Lower lobe of right lung (tissue), 2 donors: Measurements from ENCODE around the gene PDE4D. TPM values are rescaled to one million over a fixed set of nuclear protein-coding genes. Genes with fewer than 3 reads are reported as not detected.

Source experiments
- ATAC-seq, 2 donors: fragments of 200-7000 bp; cut with Tn5 transposase; one replicate each; pipeline ENCODE4 v1.9.1; 2020 to 2022; ENCODE audit warnings: mild to moderate bottlenecking in 2 of 2, moderate library complexity in 2 of 2
- DNase-seq: peaks from one replicate; pipeline ENCODE4 v3.0.0-alpha.2; 2020
- H3K27ac ChIP-seq: fragments of 200-600 bp; one replicate; pipeline ENCODE4 v1.8.0; 2022
- H3K27me3 ChIP-seq: fragments of 200-600 bp; one replicate; pipeline ENCODE4 v1.8.0; 2022; ENCODE audit warnings: low read depth
- H3K36me3 ChIP-seq: fragments of 200-600 bp; one replicate; pipeline ENCODE4 v1.8.0; 2022; ENCODE audit warnings: mild to moderate bottlenecking
- H3K4me1 ChIP-seq: fragments of 200-600 bp; one replicate; pipeline ENCODE4 v1.8.0; 2022
- H3K4me3 ChIP-seq: fragments of 200-600 bp; one replicate; pipeline ENCODE4 v1.8.0; 2022; ENCODE audit warnings: mild to moderate bottlenecking
- H3K9me3 ChIP-seq: fragments of 200-600 bp; one replicate; pipeline ENCODE4 v1.8.0; 2022
- intact Hi-C: fragments of 100-400 bp; cut with DNase I; formaldehyde crosslinking; loops from one replicate; pipeline ENCODE4 v1.11.0; 2022
- total RNA-seq: library from RNA; stranded (reverse); fragmentation: NEBNext Ultra II Directional; extraction: Animal tissue kit (Norgen Biotek cat#: 25700); gene quantifications from one replicate; pipeline ENCODE4 v1.2.1, GENCODE V29; 2021
- TF ChIP-seq, protein P1 (sequence below): fragments of 200-600 bp; IDR thresholded peaks from one replicate; pipeline ENCODE4 v1.8.0; 2022; ENCODE audit warnings: antibody characterized with exemption, mild to moderate bottlenecking
- donor health status: DM: no; HTN: yes; CAD: no; lungs with severe emphysema.

PDE4D gene
- total RNA-seq, 1 donor from 2014 or later = 71.3 TPM

DNA sequence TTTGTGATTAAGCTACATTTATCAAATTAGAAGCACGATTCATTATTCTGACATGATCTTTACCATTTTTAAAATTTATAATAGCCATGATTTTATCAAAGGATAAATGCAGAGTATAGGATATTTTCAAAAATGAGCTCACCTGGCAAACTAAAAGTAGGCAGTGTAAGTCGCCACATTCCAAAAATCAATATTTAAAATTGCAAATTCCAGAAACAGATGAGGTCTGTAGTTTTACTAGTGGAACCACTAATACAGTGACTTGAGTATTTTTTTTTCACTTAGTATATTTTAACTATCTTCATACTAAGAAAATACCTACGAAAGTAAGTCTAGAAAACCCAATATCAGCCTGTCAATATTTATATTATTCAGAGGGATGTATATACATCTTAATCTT is 164.2 kb downstream of the PDE4D start:
- no peak for DNase-seq
- Histone ChIP-seq H3K27ac (no peak overlapping the region), H3K27me3 (no peaks in the 10 kb centered on the region), H3K4me1 (no peaks in the 10 kb centered on the region), H3K4me3 (no peak overlapping the region), H3K36me3 (no peaks in the 10 kb centered on the region), H3K9me3 (no peaks in the 10 kb centered on the region)
- TF ChIP-seq, protein P1, sequence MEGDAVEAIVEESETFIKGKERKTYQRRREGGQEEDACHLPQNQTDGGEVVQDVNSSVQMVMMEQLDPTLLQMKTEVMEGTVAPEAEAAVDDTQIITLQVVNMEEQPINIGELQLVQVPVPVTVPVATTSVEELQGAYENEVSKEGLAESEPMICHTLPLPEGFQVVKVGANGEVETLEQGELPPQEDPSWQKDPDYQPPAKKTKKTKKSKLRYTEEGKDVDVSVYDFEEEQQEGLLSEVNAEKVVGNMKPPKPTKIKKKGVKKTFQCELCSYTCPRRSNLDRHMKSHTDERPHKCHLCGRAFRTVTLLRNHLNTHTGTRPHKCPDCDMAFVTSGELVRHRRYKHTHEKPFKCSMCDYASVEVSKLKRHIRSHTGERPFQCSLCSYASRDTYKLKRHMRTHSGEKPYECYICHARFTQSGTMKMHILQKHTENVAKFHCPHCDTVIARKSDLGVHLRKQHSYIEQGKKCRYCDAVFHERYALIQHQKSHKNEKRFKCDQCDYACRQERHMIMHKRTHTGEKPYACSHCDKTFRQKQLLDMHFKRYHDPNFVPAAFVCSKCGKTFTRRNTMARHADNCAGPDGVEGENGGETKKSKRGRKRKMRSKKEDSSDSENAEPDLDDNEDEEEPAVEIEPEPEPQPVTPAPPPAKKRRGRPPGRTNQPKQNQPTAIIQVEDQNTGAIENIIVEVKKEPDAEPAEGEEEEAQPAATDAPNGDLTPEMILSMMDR = no peak
- no peak for ATAC-seq
- intact Hi-C loops = no loop called here

DNA sequence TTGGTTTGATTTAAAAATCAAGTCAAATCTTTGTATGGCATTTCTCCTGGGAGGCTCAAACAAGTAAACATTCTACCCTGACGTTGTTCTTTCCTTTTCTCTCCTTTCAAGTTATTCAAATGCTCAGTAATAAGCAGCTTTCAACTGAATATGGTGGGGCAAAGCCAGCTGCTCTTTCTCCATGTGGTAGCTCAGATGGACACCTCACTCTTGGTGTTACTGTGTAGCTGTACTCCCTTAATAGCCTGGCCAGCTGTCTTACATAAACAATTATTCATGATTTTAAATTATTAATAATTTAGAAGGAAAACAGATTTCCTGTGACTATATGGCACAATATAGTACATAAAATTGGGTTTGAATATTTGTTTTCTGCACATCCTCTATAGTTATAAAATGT is 165.2 kb downstream of the PDE4D start:
- TF ChIP-seq, protein P1 = no peak
- Histone ChIP-seq H3K27me3 (no peaks in the 10 kb centered on the region), H3K4me3 (no peak overlapping the region), H3K9me3 (no peaks in the 10 kb centered on the region), H3K27ac (no peak overlapping the region), H3K4me1 (no peaks in the 10 kb centered on the region), H3K36me3 (no peaks in the 10 kb centered on the region)
- intact Hi-C loops = no loop called here
- ATAC-seq (no peak), DNase-seq (no peak)

DNA sequence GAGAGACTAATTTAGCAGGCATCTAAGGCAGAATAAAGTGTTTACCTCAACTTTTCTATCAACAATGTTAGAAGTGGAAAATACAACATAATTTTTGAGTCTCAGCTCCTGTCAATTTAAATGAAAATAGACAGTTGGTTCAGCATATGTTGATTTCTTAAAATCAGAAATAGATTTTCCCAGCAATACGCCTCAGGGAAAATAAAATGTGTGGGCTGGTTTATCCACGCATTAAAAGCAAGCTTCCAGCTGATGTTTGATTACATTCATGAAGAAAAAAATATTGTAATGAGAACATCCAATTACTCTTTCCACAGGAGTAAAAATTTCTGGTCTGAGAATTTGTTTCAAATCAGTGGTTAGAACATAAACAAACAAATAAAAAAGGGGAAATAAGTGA is 166.3 kb downstream of the PDE4D start:
- no peaks in the 10 kb centered on the region for H3K27me3 ChIP-seq
- no peaks in the 10 kb centered on the region for H3K9me3 ChIP-seq
- DNase-seq = no peak
- no peak overlapping the region for H3K4me3 ChIP-seq
- intact Hi-C loops = no loop called here
- TF ChIP-seq, protein P1 = no peak
- no peak overlapping the region for H3K27ac ChIP-seq
- no peaks in the 10 kb centered on the region for H3K36me3 ChIP-seq
- ATAC-seq = no peak
- H3K4me1 ChIP-seq = no peaks in the 10 kb centered on the region

DNA sequence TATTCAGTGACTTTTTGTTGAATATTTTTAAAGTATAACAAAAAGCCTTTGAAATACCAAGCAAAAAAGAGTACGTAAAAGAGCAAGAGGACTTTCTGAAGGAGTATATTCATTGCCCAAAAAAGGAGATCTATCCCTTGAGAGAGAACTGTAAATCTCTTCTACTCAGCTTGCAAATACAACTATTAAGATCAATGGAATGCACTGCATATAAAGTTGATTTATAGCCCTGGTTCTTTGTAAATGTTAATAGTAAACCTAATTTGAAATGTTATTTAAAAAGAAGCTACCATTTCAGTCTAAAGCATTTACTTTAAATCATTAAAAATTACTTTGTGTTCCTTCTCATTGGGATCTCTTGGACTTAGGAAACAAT is 168.1 kb downstream of the PDE4D start:
- intact Hi-C loops = no loop called here
- no peaks in the 10 kb centered on the region for H3K4me1 ChIP-seq
- H3K36me3 ChIP-seq = no peaks in the 10 kb centered on the region
- H3K27ac ChIP-seq = no peak overlapping the region
- TF ChIP-seq, protein P1 = no peak
- no peaks in the 10 kb centered on the region for H3K27me3 ChIP-seq
- H3K4me3 ChIP-seq = no peak overlapping the region
- no peak for ATAC-seq
- DNase-seq = no peak
- no peaks in the 10 kb centered on the region for H3K9me3 ChIP-seq

DNA sequence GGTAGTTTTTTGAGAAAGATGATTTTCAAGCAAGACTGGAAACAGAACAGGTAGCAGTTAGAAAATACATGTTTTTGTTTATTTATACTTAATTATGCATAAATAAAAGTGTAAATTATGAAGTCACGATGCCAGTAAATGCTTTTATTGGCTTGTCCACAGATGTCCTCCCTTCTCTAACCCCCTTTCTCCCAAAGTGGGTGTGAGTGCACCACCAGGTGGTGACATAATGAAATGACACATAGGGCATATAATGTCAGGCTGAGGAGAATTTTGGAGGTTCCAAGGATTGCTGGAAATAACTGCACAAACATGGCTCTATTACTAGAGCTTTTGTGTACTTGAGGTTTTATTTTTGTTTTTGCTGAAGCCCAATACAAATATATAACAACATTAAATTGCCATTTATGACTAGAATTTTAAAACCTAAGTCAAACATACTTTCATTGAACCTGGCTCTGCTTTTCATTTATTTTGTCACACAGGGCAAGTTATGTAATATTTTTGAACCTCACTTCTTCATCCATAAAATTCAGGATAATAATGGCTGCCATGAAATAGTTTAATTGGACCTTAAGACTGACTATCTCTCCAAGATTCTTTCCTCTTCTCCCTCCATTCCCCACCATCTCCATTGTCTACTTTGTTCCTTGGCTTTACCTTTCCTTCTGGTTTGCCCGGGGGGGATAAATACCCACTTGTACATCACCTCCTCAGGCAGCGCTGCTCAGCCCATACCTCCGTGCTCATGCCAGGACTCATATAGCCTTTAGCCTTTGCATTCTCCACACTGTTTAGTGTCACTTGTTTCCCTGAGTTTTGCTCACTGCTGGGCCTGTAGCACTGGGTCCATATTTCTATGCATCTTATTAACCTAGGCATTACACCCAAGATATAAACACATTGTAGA is 168.8 kb downstream of the PDE4D start:
- H3K4me1 ChIP-seq = no peaks in the 10 kb centered on the region
- no peaks in the 10 kb centered on the region for H3K9me3 ChIP-seq
- no peak overlapping the region for H3K27ac ChIP-seq
- no peak overlapping the region for H3K4me3 ChIP-seq
- H3K36me3 ChIP-seq = no peaks in the 10 kb centered on the region
- TF ChIP-seq, protein P1 = peak; percentile 72
- no peaks in the 10 kb centered on the region for H3K27me3 ChIP-seq
- ATAC-seq = peak; percentile 72 to 81
- no peak for DNase-seq
- intact Hi-C loops = no loop called here
